ENCODE measurements around the gene CPN2.

The CPN2 gene

DNA sequence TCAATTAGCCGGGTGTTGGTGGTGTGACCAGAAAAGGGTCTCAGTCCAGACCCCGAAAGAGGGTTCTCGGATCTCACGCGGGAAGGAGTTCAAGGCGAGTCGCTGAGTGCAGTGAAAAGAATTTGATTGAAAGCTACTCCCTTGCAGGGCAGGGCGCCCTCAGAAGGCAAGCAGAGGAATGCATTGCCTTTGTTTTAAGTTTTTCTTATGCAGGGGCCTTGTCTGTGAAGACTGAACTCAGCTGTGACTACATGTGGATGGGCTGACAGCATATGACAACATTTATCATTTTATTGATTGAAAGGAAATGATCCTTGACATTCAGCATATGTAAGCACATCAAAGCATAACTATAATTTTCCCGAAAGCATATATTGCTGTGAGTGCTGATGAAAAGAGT is 11.8 kb downstream of the CPN2 start:
- DNase-seq (ENCODE audit: low spot score), result no peak
- TF ChIP-seq, protein P1, sequence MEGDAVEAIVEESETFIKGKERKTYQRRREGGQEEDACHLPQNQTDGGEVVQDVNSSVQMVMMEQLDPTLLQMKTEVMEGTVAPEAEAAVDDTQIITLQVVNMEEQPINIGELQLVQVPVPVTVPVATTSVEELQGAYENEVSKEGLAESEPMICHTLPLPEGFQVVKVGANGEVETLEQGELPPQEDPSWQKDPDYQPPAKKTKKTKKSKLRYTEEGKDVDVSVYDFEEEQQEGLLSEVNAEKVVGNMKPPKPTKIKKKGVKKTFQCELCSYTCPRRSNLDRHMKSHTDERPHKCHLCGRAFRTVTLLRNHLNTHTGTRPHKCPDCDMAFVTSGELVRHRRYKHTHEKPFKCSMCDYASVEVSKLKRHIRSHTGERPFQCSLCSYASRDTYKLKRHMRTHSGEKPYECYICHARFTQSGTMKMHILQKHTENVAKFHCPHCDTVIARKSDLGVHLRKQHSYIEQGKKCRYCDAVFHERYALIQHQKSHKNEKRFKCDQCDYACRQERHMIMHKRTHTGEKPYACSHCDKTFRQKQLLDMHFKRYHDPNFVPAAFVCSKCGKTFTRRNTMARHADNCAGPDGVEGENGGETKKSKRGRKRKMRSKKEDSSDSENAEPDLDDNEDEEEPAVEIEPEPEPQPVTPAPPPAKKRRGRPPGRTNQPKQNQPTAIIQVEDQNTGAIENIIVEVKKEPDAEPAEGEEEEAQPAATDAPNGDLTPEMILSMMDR (IDR thresholded peaks at IDR 0.05), result no peak
- H3K27ac ChIP-seq, result no peak overlapping the region
- no peak overlapping the region for H3K4me3 ChIP-seq

DNA sequence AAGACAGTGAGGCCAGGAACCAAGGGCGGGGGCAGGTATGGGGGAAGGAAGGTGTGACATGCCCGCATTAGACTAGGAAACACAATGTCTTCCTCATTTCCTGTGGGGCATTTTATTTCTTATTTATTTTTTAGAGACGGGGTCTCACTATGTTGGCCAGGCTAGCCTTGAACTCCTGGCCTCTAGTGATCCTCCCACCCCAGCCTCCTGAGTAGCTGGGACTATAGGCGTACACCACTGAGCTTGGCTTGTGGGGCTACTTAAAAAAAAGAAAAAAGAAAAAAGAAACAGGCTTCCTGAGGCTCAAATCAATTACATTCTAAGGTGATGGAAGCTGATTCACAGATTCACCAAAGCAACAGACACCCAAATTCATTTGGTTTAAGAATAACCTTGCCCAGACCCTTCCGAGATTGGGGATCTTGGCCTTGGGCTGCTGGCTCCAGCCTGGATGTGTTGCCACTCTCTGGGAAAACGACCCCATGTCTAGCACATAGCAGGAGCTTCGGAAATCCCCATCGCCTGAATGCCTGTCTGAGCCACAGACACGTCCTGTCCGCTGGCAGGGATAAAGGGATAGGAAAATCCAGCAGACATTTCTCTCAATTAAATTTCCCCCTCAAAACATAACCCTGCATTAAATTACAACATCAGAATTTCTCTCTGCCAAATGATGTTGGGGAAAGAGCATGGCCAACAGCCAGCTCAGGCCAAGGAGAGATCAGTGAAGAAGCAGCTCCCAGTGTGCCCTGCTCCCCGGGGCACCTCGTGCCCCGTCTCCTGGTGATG is 13.0 kb downstream of the CPN2 start:
- Histone ChIP-seq H3K4me3 (no peak overlapping the region), H3K27ac (no peak overlapping the region)
- TF ChIP-seq, protein P1 (IDR thresholded peaks at IDR 0.05), result no peak
- no peak for DNase-seq (ENCODE audit: low spot score)

DNA sequence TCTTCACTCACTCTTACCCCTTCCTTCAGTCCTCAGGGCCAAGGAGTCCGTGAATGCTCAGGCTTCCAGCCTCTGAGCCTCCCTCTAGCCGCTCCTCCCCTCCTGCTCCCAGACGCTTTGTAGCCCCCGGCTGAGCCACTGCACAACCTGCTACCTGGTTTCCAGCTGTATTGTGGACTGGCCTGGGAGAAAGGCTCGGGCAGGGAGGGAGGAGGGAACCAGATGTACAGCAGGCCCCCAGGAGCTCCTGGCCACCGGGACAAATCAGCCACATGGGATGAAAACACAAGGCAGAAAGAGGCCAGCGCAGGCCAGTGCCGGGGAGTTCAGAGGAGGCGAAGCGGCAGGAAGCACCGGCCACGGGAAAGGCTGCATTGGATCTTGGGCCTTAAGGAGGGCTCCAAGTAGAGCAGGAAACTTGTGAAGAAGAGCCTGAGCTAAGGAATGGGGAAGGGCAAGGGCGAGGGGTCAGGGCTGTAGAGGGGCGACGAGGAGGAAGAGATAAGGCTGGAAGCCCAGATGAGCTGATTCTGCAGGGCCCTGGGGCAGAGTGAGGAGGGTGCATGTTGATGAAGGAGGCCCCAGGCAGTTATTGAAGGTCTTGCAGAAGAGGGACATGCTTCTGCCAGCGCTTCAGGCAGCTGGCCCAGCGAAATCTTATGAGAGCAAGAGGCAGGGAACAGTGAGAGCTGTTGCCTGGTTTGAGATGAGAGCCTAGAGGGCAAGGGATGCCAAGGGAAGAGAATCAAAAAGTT is 14.3 kb downstream of the CPN2 start:
- DNase-seq (ENCODE audit: low spot score), result no peak
- TF ChIP-seq, protein P1 (IDR thresholded peaks at IDR 0.05), result no peak
- Histone ChIP-seq H3K27ac (no peak overlapping the region), H3K4me3 (no peak overlapping the region)

DNA sequence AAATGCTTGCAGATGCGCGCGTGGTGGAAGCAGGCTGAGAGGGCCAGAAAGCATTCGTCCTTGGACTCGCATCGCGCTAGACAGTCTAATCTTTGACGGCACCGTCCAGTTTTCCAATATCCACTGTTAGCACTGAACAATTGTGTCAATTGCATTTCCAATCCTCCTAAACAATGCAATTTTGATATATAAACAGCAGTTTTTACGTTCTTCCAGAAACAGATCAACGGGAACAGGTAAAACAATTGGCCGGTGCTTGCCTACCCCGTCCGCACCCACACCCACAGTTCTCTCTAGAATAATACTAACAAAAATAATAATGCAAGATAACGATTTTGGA is 17.2 kb downstream of the CPN2 start:
- Histone ChIP-seq H3K4me3 (no peak overlapping the region), H3K27ac (no peak overlapping the region)
- TF ChIP-seq, protein P1 (IDR thresholded peaks at IDR 0.05), result no peak
- DNase-seq (ENCODE audit: low spot score), result no peak

DNA sequence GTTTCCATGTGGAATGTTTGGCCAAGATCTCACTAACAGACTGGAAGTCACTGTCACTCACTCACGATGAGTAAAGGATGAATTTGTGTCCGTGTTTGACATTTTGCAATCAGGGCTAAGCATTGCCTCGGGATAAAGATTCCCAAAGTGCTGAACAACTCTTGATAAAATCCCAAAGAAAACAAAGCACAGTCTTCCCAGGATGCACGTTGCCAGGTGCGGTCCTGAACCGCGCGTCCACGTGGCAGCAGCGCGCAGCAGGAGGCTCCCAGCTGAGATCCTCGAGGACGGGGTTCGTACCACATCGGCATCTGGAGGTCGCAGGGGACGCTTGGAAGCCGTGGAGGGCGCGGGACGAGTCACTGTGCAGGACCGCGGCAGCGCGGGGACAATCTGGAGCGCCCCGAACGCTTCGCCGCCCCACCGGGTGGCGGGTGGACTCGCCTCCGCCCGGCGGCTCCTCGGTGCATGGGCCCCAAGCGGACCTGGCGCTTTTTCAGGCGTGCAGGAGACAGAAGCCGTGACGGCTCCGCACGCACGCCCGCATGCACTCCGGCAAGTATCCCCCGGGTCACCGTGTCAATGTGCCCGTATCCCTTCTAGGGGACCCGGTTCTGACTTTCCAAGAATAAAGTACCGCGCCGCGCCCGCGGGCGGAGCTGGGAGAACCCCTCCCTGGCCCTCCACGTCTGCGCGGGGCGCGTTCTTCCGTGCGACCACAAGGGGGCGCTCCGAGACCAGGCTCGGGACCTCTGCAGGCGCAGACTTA is 17.7 kb downstream of the CPN2 start:
- Histone ChIP-seq H3K27ac (no peak overlapping the region), H3K4me3 (peak overlapping the region; percentile 70)
- TF ChIP-seq, protein P1 (IDR thresholded peaks at IDR 0.05), result peak; percentile 97
- DNase-seq (ENCODE audit: low spot score), result peak; percentile 88

DNA sequence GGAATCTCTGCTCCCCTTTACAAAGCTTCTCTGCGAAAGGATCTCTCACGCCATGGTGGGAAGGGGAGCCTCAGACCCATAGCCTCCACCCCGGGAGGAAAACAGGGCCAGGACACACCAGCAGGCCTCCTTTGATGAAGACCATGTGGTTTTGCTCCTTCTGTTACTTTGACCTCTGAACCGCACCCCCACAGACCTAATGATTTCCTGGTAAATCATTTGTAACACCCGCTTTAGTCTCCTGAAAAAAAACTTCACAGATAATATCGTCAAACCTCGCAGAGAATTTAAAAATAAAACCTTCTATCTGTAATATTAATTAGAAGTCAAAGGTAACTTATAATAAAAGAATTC is 18.3 kb downstream of the CPN2 start:
- H3K27ac ChIP-seq, result no peak overlapping the region
- TF ChIP-seq, protein P1 (IDR thresholded peaks at IDR 0.05), result no peak
- H3K4me3 ChIP-seq, result no peak overlapping the region
- no peak for DNase-seq (ENCODE audit: low spot score)

Measured in coronary artery (tissue), 2 donors.